ENCODE results near the gene TOE1. TPM values are rescaled to one million over a fixed set of nuclear protein-coding genes. Genes with fewer than 3 reads are reported as not detected.
"Not testable (repeated sequence)": the region's sequence is repeated elsewhere in the genome, so short reads cannot be mapped to it uniquely, and the experiment has no call there.

Gene TOE1
- polyA plus RNA-seq, 3 donors, result 13.2 to 15.1 (median 14.9) TPM

GRCh38 chr1:45353685-45354084 is 13.7 kb downstream of the TOE1 start:
- DNase-seq (ENCODE audit: low read depth in 3 of 3, low spot score in 2 of 3), result no peak

GRCh38 chr1:45354838-45355237 is 14.9 kb downstream of the TOE1 start:
- no peak for DNase-seq (ENCODE audit: low read depth in 3 of 3, low spot score in 2 of 3)

- DNase-seq (ENCODE audit: low read depth in 3 of 3, low spot score in 2 of 3), result no peak
Observed at GRCh38 chr1:45355683-45356082, 15.7 kb downstream of the TOE1 start.

GRCh38 chr1:45356186-45356585 is 16.2 kb downstream of the TOE1 start:
- DNase-seq (ENCODE audit: low read depth in 3 of 3, low spot score in 2 of 3), result no peak

DNA sequence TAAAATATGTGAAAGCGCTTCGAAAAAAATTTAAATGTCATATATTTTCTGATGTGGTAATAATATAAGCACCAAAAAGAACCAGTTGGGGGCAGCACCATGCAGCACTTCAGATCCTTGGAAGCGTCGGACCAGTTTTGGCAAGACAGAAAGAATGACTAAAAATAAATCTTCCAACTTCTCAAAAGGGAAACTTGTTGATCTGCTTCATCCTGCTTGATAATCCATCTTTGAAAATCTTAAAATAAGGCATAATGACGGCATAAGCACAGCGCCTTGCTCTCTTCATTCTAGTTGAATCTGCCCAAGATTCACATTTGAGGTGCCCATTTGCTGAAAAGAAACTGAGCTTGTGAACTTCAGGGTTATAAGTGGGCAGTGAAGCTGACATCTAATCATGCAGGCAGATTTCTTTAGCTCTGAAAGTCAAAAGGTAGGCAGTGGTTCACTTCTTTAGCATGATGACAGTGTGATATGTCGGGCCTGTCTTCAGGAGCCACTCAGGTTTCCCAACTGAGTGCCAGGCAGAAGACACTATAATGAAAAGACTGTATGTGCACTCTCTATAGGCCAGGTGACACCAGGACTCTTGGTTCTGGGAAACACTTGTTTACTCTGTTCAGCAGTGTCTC is 20.0 kb downstream of the TOE1 start:
- peak in 2 of 3 donors; percentile 25 to 32 for DNase-seq (ENCODE audit: low read depth in 3 of 3, low spot score in 2 of 3)

DNA sequence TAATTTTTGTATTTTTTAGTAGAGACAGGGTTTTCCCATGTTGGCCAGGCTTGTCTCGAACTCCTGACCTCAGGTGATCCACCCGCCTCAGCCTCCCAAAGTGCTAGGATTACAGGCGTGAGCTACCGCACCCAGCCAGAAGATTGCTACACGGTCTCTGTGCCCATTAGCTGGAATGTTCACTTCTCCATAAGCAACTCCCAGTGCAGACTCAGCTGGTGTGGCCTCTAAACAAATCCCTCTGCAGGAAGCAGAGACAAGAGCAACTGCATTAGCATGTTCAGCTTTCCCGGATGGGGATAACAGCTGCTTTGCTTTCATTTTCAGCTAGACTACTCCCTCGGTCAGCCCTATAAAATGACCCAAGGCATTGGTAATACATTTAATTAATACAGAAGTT is 21.0 kb downstream of the TOE1 start:
- DNase-seq (ENCODE audit: low read depth in 3 of 3, low spot score in 2 of 3), result not testable (repeated sequence)

- DNase-seq (ENCODE audit: low read depth in 3 of 3, low spot score in 2 of 3), result no peak
Observed at GRCh38 chr1:45364294-45364693, 24.3 kb downstream of the TOE1 start.

DNA sequence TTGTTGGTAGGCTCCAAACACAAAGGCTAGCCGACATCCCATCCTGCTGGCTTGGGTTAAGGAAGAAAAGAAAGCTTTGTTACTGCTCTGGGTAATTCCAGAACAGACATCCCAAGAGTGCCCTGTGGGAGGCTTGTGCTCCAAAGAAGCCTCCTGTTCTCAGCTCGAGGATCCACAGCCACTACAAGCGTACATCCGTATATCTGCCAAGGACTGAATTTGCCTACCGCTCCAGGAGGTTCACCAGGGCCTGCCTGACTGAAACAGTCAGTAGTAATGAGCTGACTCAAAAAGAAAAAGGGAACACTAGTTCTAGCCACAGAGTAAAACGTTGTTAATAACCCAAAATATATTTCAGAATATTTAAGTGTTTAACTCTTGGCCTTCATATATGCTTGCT is 25.1 kb downstream of the TOE1 start:
- no peak for DNase-seq (ENCODE audit: low read depth in 3 of 3, low spot score in 2 of 3)

DNA sequence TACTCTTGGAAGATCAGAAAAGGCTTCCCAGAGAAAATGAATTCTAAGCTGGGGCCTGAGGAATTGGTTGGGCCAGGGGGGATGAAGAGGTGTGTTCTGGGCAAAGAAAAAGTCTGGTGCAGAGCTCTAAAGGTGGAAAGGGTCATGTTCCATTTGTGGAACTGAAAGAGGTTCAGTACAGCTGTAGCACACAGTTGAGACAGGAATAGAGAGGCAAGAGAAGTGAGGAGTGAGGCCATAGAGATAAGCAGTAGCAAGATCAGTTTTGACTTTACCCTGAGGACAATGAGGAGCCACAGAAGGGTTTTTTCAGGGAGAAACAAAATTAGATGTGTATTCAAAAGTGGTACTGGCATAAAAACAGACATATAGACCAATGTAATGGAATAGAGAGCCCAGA is 30.6 kb downstream of the TOE1 start:
- no peak for DNase-seq (ENCODE audit: low read depth in 3 of 3, low spot score in 2 of 3)

- DNase-seq (ENCODE audit: low read depth in 3 of 3, low spot score in 2 of 3), result no peak
Observed at GRCh38 chr1:45373573-45373972, 33.6 kb downstream of the TOE1 start.

- DNase-seq (ENCODE audit: low read depth in 3 of 3, low spot score in 2 of 3), result no peak
Observed at GRCh38 chr1:45375104-45376090, 35.4 kb downstream of the TOE1 start.

GRCh38 chr1:45378184-45378583 is 38.2 kb downstream of the TOE1 start:
- DNase-seq (ENCODE audit: low read depth in 3 of 3, low spot score in 2 of 3), result no peak

DNA sequence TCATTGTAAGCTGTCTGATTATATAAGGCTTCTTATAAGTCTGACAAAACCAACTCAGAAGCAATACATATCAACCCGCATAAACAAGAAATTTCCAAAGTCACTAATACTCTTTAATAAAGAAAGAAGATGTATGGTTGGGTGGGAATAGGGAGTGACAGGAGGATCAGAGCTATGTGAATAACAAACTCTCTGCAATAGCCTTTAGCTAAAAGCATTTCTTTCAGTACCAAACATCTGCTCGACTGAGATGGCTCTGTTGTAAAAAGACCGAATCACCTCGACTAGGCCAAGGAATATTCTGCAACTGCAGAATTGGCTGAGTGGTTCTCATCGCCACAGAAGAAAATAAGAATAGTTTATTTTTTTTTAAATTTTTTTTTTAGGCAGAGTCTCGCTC is 39.6 kb downstream of the TOE1 start:
- DNase-seq (ENCODE audit: low read depth in 3 of 3, low spot score in 2 of 3), result no peak

DNA sequence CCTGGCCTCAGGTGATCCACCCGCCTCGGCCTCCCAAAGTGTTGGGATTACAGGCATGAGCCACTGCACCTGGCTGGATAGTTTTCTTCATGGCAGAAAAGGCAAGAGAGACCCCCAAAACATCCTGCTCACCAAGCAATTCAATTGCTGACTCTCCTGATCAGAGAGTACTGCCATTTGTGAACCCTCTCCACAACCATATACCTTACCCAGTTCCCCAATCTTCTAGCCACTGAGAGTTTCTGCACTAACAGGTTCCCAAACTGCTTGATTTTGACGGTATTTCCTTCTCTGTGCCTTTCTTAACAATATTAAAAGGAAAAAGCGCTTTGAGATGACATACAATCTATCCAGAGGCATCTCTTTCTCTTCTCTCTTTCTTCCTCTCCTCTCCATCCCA is 40.2 kb downstream of the TOE1 start:
- DNase-seq (ENCODE audit: low read depth in 3 of 3, low spot score in 2 of 3), result no peak

- DNase-seq (ENCODE audit: low read depth in 3 of 3, low spot score in 2 of 3), result no peak
Observed at GRCh38 chr1:45380730-45381129, 40.8 kb downstream of the TOE1 start.

GRCh38 chr1:45381243-45381642 is 41.3 kb downstream of the TOE1 start:
- DNase-seq (ENCODE audit: low read depth in 3 of 3, low spot score in 2 of 3), result no peak

GRCh38 chr1:45383191-45383590 is 43.2 kb downstream of the TOE1 start:
- no peak for DNase-seq (ENCODE audit: low read depth in 3 of 3, low spot score in 2 of 3)

GRCh38 chr1:45384213-45384612 is 44.2 kb downstream of the TOE1 start:
- DNase-seq (ENCODE audit: low read depth in 3 of 3, low spot score in 2 of 3), result not testable (repeated sequence)

- no peak for DNase-seq (ENCODE audit: low read depth in 3 of 3, low spot score in 2 of 3)
Observed at GRCh38 chr1:45385302-45385701, 45.3 kb downstream of the TOE1 start.

GRCh38 chr1:45386219-45386618 is 46.2 kb downstream of the TOE1 start:
- no peak for DNase-seq (ENCODE audit: low read depth in 3 of 3, low spot score in 2 of 3)

All from right renal cortex interstitium (tissue), 3 donors.